Nephron (organoid): ENCODE data around the gene RSPH1.

ENCODE experiments used
- H3K27ac Mint-ChIP-seq, 3 experiments: 2 replicates each; pipeline ENCODE4 v1.8.0; 2020; ENCODE audit warnings: mixed read lengths in 3 of 3, mild to moderate bottlenecking in 2 of 3, moderate library complexity in 1 of 3
- H3K27me3 Mint-ChIP-seq: 2 replicates; pipeline ENCODE4 v1.8.0; 2021; ENCODE audit warnings: low read depth, mild to moderate bottlenecking, moderate library complexity, mixed read lengths
- H3K36me3 Mint-ChIP-seq: 2 replicates; pipeline ENCODE4 v1.8.0; 2020; ENCODE audit warnings: low read depth, mixed read lengths
- H3K4me1 Mint-ChIP-seq: 2 replicates; pipeline ENCODE4 v1.8.0; 2020; ENCODE audit warnings: mixed read lengths
- H3K4me3 Mint-ChIP-seq, 3 experiments: 2 replicates each; pipeline ENCODE4 v1.8.0; 2020; ENCODE audit warnings: mild to moderate bottlenecking in 3 of 3, mixed read lengths in 3 of 3, moderate library complexity in 2 of 3
- H3K9me3 Mint-ChIP-seq: 2 replicates; pipeline ENCODE4 v1.8.0; 2020; ENCODE audit warnings: mixed read lengths
- CTCF ChIP-seq, 3 experiments: fragments of 200-600 bp; sonication (generic); IDR thresholded peaks; one replicate each; pipeline ENCODE4 v1.5.0; 2021; ENCODE audit warnings: antibody characterized with exemption in 3 of 3; ENCODE audit not compliant: unreplicated experiment in 3 of 3

Gene RSPH1

GRCh38 chr21:42509244-42509643 is 13.2 kb upstream of the RSPH1 start:
- no peaks in the 10 kb centered on the region for H3K36me3 Mint-ChIP-seq
- peak overlapping the region in 2 of 3 experiments; percentile 28 to 42 for H3K27ac Mint-ChIP-seq

GRCh38 chr21:42508371-42508770 is 12.3 kb upstream of the RSPH1 start:
- Mint-ChIP-seq H3K4me1 (no peaks in the 10 kb centered on the region), H3K4me3 (no peak overlapping the region), H3K9me3 (no peaks in the 10 kb centered on the region), H3K27me3 (peaks cover 15% of the 10 kb centered on the region), H3K36me3 (no peaks in the 10 kb centered on the region), H3K27ac (no peak overlapping the region)
- TF ChIP-seq CTCF (IDR thresholded peaks at IDR 0.05; ENCODE audit: unreplicated experiment in 3 of 3): no peak

More at GRCh38 chr21:42509244-42509643, 13.2 kb upstream of the RSPH1 start:
- Mint-ChIP-seq H3K4me3 (no peak overlapping the region), H3K9me3 (no peaks in the 10 kb centered on the region), H3K4me1 (no peaks in the 10 kb centered on the region), H3K27me3 (peaks cover 15% of the 10 kb centered on the region)
- TF ChIP-seq CTCF (IDR thresholded peaks at IDR 0.05; ENCODE audit: unreplicated experiment in 3 of 3): no peak

DNA sequence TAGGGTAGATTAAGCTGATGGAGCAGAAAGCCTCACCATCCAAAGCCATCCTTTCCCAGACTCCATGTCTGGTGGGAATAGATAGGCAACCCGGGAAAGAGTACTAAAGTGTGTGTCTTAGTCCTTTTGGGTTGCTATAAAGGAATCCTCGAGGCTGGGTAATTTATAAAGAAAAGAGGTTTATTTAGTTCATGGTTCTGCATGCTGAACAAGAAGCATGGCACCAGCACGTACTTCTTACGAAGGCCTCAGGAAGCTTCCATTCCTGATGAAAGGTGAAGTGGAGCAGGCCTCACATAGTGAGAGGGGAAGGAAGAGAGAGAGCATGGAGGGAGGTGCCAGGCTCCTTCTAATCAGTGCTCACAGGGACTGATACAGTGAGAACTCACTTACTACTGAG is 11.4 kb upstream of the RSPH1 start:
- H3K36me3 Mint-ChIP-seq: no peaks in the 10 kb centered on the region
- H3K4me3 Mint-ChIP-seq: no peak overlapping the region
- H3K27me3 Mint-ChIP-seq: peaks cover 7% of the 10 kb centered on the region
- H3K27ac Mint-ChIP-seq: no peak overlapping the region
- TF ChIP-seq CTCF (IDR thresholded peaks at IDR 0.05; ENCODE audit: unreplicated experiment in 3 of 3): no peak
- no peaks in the 10 kb centered on the region for H3K9me3 Mint-ChIP-seq
- no peaks in the 10 kb centered on the region for H3K4me1 Mint-ChIP-seq

DNA sequence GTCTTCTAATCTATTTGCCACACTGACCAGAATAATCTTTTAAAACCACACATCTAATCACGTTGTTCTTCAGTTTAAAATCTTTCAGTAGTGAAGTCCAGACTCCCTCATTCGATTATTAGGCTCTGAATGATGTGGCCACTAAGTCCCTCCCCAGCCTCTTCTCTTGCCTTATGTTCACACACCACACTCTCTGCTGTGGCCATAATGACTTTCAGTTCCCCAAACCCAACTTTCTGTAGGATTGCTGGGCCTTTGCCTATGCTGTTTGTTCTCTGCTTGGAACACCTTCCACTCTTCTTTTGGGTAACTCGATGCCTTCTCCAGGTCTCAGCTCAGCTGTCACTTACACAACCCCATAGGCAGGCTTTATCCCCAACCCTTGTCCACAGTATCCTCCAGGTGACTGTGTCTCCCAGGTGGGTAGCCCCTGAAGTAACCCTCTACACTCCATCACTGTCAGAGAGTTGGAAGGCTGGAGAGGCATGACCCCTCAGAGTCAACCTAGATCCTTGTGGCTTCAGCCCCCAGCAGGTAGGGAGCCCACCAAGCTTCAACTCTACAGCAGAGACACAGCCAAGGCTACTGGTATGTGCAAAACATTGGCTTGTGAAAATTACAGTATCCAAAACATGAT is 9.2 kb upstream of the RSPH1 start:
- no peaks in the 10 kb centered on the region for H3K27me3 Mint-ChIP-seq
- no peaks in the 10 kb centered on the region for H3K4me1 Mint-ChIP-seq
- H3K27ac Mint-ChIP-seq: no peak overlapping the region
- no peaks in the 10 kb centered on the region for H3K9me3 Mint-ChIP-seq
- H3K4me3 Mint-ChIP-seq: no peak overlapping the region
- TF ChIP-seq CTCF (IDR thresholded peaks at IDR 0.05; ENCODE audit: unreplicated experiment in 3 of 3): no peak
- H3K36me3 Mint-ChIP-seq: no peaks in the 10 kb centered on the region

GRCh38 chr21:42503711-42504110 is 7.7 kb upstream of the RSPH1 start:
- Mint-ChIP-seq H3K4me3 (no peak overlapping the region), H3K4me1 (no peaks in the 10 kb centered on the region), H3K36me3 (no peaks in the 10 kb centered on the region), H3K27me3 (no peaks in the 10 kb centered on the region), H3K27ac (no peak overlapping the region), H3K9me3 (no peaks in the 10 kb centered on the region)
- TF ChIP-seq CTCF (IDR thresholded peaks at IDR 0.05; ENCODE audit: unreplicated experiment in 3 of 3): no peak

- Mint-ChIP-seq H3K36me3 (no peaks in the 10 kb centered on the region), H3K4me3 (no peak overlapping the region), H3K9me3 (no peaks in the 10 kb centered on the region), H3K4me1 (peaks cover 5% of the 10 kb centered on the region), H3K27ac (no peak overlapping the region), H3K27me3 (peaks cover 4% of the 10 kb centered on the region)
- TF ChIP-seq CTCF (IDR thresholded peaks at IDR 0.05; ENCODE audit: unreplicated experiment in 3 of 3): no peak
Observed at GRCh38 chr21:42500736-42501135, 4.7 kb upstream of the RSPH1 start.
